ENCODE results near the gene FOXC1.

GRCh38 chr6:1640476-1640875, 30.8 kb downstream of the FOXC1 start:
- TF ChIP-seq CTCF (IDR thresholded peaks at IDR 0.05) (no peak), EZH2 (IDR thresholded peaks at IDR 0.05; ENCODE audit: borderline replicate concordance, insufficient read depth, low read depth, low read length, poor library complexity, severe bottlenecking) (no peak)

Measured in B cell (primary cell).